Gastroesophageal sphincter (tissue), 3 donors: ENCODE measurements around the gene OTOP1.

Experiments used
- CTCF ChIP-seq, 4 experiments: fragments of 200-600 bp in 2 of 4; fragments of 450-650 bp in 2 of 4; sonication (generic) in 1 of 4; IDR thresholded peaks; one replicate each; pipeline ENCODE4 v1.5.1; 2017 to 2019; ENCODE audit warnings: antibody characterized with exemption in 4 of 4, mild to moderate bottlenecking in 2 of 4, moderate library complexity in 2 of 4
- POLR2A ChIP-seq, 2 donors: fragments of 450-650 bp; IDR thresholded peaks; one replicate each; pipeline ENCODE4 v1.6.1; 2017; ENCODE audit warnings: antibody characterized with exemption in 2 of 2, mild to moderate bottlenecking in 2 of 2, moderate library complexity in 1 of 2
- POLR2AphosphoS5 ChIP-seq: sonication (generic); formaldehyde crosslinking; IDR thresholded peaks from one replicate; pipeline ENCODE4 v1.6.1; 2017; ENCODE audit warnings: antibody characterized with exemption

- no peak for TF ChIP-seq CTCF (IDR thresholded peaks at IDR 0.05)
- TF ChIP-seq POLR2A (IDR thresholded peaks at IDR 0.05) = no peak
- no peak for TF ChIP-seq POLR2AphosphoS5
These were observed 42.0 kb upstream of the OTOP1 start for GRCh38 chr4:4268776-4269175.
